HG03457 (cell line): ENCODE data around the gene KIAA1671.

Experiments
- ATAC-seq: cut with Tn5 transposase; IDR thresholded peaks from one replicate; pipeline ENCODE4 v1.9.1; 2021; ENCODE audit warnings: moderate number of reproducible peaks; ENCODE audit not compliant: unreplicated experiment

Gene KIAA1671

DNA sequence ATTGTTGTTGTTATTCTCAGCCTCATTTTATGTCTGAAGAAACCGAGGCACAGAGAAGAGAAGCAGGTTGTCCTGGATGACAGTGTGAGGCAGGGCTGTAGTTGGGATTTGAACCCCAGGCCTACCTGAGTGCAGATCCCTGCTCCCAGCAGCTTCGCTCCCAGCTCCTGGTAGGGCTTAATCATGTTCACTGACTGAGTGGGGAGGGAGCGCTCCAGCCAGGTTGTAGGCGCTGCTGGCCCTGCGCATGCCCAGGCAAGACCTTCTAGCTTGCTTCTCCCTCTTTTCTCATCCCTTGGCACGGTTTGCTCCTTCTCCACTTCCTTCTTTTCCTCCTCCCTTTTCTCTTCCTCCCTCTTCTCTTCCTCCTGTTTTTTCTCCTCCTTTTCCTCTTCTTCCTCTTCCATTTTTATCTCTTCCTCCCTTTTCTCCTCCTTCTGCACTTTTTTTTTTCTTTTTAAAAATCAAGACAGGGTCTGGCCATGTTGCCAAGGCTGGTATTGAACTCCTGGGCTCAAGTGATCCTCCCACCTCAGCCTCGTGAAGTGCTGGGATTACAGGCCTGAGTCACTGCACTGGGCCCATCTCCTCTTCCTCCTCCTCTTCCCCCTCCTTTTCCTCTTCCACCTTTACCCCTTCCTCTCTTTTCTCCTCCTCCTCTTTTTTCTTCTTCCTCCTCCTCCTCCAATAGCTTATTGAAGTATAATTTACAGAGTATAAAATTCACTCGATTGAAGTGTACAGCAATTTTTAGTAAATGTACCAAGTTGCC is 109.3 kb downstream of the KIAA1671 start:
- ATAC-seq, result no peak

DNA sequence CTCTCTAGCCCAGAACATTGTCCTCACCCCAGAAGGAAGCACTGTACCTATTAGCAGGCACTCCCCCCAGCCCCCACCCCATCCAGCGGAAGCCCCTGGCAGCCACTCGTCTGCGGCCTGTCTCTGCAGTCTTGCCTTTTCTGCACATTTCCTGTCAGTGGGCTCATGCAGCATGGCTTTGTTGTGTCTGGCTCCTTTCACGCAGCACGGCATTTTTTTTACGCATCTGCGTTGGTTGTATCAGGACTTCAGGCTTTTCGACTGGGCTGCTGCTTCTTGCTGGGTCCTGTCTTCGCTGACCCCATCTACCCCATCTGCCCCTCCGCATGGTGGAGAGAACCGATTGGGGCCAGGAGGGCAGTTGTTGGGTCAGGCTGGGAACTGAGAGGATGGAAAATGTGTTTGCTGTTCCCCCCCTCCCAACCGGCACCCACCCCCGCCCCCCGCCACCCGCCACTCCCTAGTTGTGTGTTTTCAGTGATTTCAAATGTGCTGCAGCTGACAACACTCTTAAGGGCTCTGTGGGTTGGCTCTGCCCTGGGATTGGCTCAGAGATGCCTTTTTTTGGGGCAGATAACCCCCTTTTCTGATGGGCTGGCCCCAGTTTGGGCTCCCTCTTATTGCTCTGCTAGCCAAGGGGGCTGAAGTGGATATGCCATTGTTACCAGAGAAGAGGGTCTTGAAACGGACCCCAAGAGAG is 110.0 kb downstream of the KIAA1671 start:
- ATAC-seq, result no peak

DNA sequence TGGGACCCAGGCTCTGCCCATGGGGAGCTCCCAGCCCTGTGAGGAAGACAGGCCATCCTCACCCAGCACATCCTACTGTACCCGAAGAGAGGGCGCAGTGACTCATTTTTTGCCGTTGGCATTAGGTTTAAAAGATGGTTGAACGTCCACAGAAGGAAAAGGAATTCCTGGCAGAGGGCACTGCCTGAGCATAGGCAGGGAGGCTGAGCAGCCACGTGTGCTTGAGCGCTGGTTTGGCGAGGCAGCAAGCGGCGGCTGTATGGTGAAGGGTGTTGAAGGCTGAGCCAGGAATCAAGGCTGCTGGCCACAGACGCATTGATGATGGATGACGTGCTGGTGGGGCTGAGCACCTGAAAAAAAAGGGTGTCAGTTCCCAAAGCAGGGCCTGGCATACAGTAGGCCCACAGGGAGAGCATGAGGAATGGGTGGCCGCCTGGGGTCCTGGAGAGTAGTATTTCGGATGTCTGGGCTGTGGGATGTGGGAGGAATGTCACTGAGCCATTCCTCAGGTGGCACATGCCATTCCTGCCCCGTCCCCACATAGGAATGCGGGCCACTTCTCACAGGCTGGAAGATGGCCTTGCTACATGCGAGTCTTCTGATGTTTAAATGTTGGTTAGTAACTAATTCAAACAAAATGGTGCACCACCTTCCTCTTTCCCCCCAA is 112.5 kb downstream of the KIAA1671 start:
- no peak for ATAC-seq

DNA sequence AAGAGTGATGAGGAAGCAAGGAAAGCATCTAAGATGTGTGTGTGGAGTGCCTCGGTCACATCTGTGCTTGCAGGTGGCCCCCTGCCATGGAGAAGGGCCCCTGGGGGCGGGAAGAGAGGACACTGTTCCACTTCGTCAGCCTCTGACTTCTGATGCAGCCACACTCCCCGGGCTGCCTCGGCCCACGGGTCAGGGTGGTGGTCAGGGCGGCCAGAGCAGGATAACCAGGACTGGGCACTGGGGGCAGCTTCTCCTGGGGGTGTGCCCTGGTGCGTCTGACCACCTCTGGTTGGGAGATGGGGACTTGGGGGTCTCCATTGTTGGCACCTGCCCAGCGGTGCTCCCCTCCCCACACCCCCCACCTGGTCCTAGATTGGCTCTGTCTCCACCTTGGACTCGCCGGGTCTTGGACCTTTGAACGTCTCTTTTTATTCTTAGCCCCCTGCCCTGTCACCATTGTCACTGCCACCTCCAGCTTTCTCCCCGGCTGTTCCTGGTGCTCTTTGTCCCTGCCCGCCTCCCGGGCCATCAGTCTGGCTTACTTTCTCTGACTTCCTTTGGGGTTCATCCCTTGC is 114.4 kb downstream of the KIAA1671 start:
- ATAC-seq, result no peak

GRCh38 chr22:25067851-25068421 is 115.4 kb downstream of the KIAA1671 start:
- ATAC-seq, result no peak

DNA sequence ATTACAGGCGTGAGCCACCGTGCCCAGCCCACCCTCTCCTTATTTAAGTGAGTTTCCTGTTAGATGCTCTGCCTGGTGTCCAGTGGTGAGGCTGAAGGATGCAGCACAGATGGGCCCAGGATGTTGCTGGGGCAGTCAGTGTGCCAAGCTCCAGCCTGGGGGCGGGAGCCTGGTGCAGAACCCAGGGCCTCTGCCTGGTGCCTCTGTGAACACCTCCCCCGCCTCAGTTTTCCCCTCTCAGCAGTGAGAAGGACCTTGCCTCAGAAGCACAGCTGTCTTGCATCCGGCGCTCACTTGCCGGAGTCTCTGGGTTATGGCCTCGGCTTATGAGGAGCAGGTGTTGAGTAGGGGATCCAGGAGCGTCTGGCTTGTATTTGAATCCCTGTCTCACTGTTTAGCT is 116.2 kb downstream of the KIAA1671 start:
- ATAC-seq, result no peak

DNA sequence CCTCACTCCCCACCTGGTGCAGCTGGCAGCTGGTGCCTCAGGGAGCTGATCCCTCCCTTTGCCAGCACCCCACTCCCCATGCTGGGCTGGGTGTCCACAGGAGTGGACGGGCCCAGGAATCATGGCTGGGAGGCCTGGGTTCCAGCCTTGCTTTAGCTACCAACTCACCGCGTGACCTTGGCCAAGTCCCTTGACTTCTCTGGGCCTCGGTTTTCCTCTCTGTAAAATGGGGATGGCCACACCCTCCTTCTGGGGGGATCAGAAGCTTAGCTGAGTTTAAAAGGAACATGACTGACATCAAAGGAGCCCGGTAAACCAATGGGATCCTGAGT is 116.9 kb downstream of the KIAA1671 start:
- ATAC-seq, result no peak

DNA sequence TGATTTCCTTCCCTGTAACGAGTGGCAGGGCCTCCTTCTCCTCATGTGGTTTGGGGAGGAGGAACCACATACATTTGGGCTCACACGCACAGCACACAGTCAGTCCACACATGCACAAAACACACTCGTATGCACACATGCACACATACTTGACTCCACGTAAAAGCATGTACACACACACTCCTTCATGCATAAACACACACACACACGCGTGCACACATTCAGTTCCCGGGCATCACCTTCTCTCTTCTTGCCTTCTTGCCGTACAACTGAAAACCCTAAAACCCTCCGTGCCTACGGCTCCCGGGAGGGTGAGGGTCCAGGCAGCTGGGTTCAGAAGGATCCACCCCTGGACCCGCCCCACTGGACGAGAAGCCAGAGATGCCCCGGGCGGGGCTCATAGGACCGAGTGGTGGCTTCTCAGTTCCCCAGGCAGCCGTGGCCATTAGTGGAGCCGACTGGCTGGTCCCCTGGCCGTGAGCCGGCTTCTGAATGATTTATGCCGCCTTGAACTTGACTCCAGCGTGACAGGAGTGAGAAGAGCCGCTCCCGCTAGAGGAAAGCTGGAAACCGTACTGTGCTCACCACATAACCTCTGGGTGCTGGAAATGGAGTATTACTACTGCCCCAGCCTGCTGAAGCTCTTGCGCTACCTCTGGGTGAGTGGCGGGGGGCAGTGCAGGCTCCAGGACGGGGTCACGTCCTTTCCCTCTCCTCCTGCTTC is 117.4 kb downstream of the KIAA1671 start:
- no peak for ATAC-seq

DNA sequence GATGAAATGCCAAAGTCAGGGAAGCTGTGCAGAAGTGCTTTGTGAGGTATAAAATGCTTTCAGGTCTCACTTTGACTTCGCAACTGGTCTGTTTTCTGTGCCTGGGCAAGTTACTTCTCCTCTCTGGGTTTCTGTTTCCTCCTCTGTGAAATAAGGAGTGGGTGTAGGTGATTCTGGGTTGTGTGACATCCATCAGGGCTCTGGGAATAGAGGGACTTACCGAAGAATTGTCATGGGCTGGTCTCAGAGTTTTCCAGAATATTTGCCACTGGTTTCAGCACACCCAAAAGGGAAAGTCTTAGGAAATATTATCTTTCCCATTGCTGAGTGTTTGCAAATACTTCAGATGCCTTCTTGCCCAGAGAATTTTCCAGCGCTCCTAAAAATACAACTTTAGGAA is 118.4 kb downstream of the KIAA1671 start:
- no peak for ATAC-seq

DNA sequence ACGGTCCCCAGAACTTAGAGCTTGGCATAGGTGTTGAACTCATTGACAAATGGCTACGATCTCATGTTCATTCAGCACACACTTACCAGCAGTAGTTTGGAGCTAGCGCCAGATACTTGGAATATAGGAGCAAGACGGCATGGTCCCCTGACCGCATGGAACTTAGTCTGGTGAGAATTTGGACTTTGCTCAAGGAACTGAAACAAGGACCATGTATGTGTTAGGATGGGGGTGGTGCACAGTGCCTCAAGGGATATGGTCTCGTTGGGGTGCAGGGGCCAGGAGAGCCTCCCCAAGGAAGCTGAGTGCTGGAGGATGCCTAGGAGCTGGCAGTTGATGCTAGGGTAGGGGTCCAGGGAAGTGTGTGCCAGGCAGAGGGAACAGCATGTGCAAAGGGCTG is 119.2 kb downstream of the KIAA1671 start:
- ATAC-seq, result no peak

DNA sequence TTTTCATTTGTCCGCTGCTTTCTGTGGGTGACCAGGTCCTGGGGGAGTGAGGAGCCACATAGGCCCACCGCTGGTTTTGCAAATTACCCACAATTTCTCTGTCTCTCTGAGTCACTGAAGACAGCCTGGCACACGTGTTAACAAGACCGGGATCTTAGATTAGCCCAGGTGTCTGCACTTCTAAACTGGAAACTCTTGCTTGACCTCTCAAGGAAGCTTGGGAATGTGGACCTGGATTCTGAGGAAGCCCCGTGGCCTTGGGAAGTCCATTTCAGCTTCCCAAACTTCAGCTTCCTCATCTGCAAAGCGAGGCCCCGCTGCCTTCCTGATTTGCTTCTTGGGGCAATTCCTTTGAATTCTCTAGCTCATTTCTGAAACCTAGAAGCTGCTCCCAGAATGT is 119.9 kb downstream of the KIAA1671 start:
- ATAC-seq, result no peak

- no peak for ATAC-seq
Measured at GRCh38 chr22:25076336-25076735, 123.8 kb downstream of the KIAA1671 start.

GRCh38 chr22:25077056-25077455 is 124.5 kb downstream of the KIAA1671 start:
- no peak for ATAC-seq

DNA sequence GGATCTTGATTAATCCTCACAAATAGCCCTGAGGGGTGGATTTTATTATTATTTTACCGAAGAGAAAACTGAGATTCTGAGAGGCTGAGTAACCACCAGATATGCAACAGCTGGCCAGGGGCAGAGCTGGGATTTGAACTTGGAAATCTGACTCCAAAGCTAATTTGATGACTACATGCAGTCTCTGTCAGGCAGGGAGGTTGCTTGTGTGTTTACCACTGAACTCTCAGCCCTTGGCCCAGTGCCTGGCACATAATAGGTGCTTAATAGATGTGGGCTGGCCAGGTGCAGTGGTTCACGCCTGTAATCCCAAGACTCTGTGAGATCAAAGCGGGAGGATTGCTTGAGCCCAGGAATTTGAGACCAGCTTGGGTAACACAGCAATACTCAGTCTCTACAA is 125.4 kb downstream of the KIAA1671 start:
- ATAC-seq, result no peak

DNA sequence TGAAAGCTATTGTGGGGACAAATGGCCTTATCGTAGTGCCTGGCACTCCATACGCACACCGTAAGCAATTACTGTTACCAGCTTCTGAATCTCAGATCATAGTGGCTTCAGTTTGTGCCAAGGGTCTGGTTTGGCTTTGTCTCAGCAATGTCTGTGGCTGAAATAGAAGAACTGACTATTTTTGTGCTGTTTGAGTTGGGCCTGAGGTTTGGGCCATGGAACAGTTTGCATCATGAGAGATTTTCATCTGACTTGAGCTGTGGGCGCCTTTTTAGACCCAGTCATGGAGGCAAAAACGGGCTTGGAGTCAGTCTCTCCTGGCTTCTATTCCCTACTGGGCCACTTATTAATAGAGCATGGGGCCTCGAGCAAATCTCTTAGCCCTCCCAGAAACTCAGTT is 126.1 kb downstream of the KIAA1671 start:
- ATAC-seq, result no peak

DNA sequence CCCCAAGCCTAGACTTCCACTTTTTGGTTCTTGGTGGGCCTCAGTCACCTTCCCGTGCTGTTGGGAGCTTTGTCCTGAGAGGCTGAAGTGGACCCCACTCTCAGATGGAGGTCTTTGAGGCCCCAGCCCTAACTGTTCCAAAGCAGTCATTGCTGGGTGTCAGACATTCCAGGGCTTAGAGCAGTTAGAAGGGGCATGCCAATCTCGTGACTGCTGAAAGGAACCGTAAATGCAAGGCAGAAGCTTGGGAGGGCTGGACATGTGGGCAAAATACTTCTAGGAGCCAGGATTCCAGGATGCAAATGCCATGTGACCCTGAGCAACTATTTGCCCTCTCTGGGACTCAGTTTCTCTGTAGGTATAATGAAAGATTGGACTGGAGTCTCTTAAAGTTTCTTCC is 128.3 kb downstream of the KIAA1671 start:
- ATAC-seq, result no peak

DNA sequence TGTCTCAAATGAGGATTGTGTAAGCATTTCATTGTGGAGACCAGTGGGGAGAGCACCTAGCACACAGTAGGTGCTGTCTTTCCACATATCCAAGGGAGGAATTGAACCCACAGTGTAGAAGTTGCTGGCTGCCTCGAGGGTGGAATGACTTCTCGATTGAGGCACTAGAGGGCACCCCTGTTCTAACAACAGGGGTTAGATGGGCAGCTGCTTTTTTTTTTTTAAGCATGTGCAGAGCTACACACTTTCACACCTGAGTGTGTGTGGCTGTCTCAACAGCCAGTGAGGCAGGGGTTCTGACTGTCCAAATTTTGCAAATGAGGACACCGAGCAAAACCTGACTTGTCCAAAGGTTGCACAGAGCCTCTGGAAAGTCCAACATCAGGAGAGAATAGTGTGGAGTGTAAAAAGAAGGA is 128.9 kb downstream of the KIAA1671 start:
- ATAC-seq, result no peak

GRCh38 chr22:25082096-25082495 is 129.6 kb downstream of the KIAA1671 start:
- no peak for ATAC-seq

- ATAC-seq, result no peak
Measured at GRCh38 chr22:25083056-25083806, 130.7 kb downstream of the KIAA1671 start.

GRCh38 chr22:25083807-25084200 is 131.3 kb downstream of the KIAA1671 start:
- no peak for ATAC-seq
